Loucy (cell line): ENCODE results near the gene ZNF69.
"Not testable (repeated sequence)": the region's sequence is repeated elsewhere in the genome, so short reads cannot be mapped to it uniquely, and the experiment has no call there.

ENCODE experiments used
- H2AFZ ChIP-seq: fragments of 200-600 bp; sonication (generic); 2 replicates; pipeline ENCODE4 v1.6.0; 2016; ENCODE audit warnings: antibody characterized with exemption, mild to moderate bottlenecking, low read length, moderate library complexity
- H3F3A ChIP-seq: fragments of 200-600 bp; 2 replicates; pipeline ENCODE4 v1.6.0; 2016; ENCODE audit warnings: antibody characterized with exemption, low read depth, mild to moderate bottlenecking
- H3K27me3 ChIP-seq: fragments of 200-600 bp; sonication (generic); 2 replicates; pipeline ENCODE4 v1.6.1; 2014; ENCODE audit warnings: low read length, mild to moderate bottlenecking; ENCODE audit not compliant: insufficient read depth, poor library complexity, severe bottlenecking
- H3K36me3 ChIP-seq: fragments of 200-600 bp; sonication (generic); 2 replicates; pipeline ENCODE4 v1.6.1; 2016; ENCODE audit warnings: low read length; ENCODE audit not compliant: insufficient read depth
- H3K4me1 ChIP-seq: fragments of 200-600 bp; sonication (generic); 2 replicates; pipeline ENCODE4 v1.5.1; 2014; ENCODE audit warnings: low read length, mild to moderate bottlenecking; ENCODE audit not compliant: insufficient read depth, poor library complexity, severe bottlenecking
- H3K4me2 ChIP-seq: fragments of 200-600 bp; sonication (generic); 2 replicates; pipeline ENCODE4 v1.6.0; 2014; ENCODE audit warnings: antibody characterized with exemption, low read length, low read depth, mild to moderate bottlenecking; ENCODE audit not compliant: poor library complexity, severe bottlenecking
- H3K4me3 ChIP-seq: fragments of 200-600 bp; sonication (generic); 2 replicates; pipeline ENCODE4 v1.5.1; 2014; ENCODE audit warnings: low read length, mild to moderate bottlenecking, mixed read lengths; ENCODE audit not compliant: poor library complexity, severe bottlenecking
- H3K79me2 ChIP-seq: fragments of 200-600 bp; sonication (generic); 2 replicates; pipeline ENCODE4 v1.6.1; 2014; ENCODE audit warnings: low read length; ENCODE audit not compliant: insufficient read depth
- H3K9ac ChIP-seq: fragments of 200-600 bp; sonication (generic); 2 replicates; pipeline ENCODE4 v1.6.0; 2014; ENCODE audit warnings: mild to moderate bottlenecking, low read depth, low read length, moderate library complexity; ENCODE audit not compliant: poor library complexity, severe bottlenecking
- H3K9me2 ChIP-seq: fragments of 200-600 bp; sonication (generic); replicated peaks from 2 replicates; pipeline ENCODE4 v1.6.1; 2016; ENCODE audit warnings: low read depth, low read length, mixed read lengths
- H3K9me3 ChIP-seq: fragments of 200-600 bp; sonication (generic); 2 replicates; pipeline ENCODE4 v1.6.1; 2014; ENCODE audit warnings: mild to moderate bottlenecking, antibody characterized with exemption, low read length, low read depth; ENCODE audit not compliant: insufficient read depth
- H4K20me1 ChIP-seq: fragments of 200-600 bp; sonication (generic); 2 replicates; pipeline ENCODE4 v1.6.0; 2014; ENCODE audit warnings: antibody characterized with exemption, low read length, mild to moderate bottlenecking; ENCODE audit not compliant: insufficient read depth, poor library complexity, severe bottlenecking
- EZH2phosphoT487 ChIP-seq: fragments of 200-600 bp; IDR thresholded peaks from 2 replicates; pipeline ENCODE4 v1.6.1; 2018; ENCODE audit warnings: antibody characterized with exemption, mild to moderate bottlenecking, moderate library complexity, borderline replicate concordance
- TF ChIP-seq, protein P1 (sequence below): fragments of 200-600 bp; sonication (generic); conservative IDR thresholded peaks from 2 replicates; pipeline ENCODE4 v1.5.1; 2014; ENCODE audit warnings: mild to moderate bottlenecking, antibody characterized with exemption, low read length

The ZNF69 gene

DNA sequence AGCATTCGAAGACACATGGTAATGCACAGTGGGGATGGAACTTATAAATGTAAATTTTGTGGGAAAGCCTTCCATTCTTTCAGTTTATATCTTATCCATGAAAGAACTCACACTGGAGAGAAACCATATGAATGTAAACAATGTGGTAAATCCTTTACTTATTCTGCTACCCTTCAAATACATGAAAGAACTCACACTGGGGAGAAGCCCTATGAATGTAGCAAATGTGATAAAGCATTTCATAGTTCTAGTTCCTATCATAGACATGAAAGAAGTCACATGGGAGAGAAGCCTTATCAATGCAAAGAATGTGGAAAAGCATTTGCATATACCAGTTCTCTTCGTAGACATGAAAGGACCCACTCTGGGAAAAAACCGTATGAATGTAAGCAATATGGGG, 61.1 kb downstream of the ZNF69 start:
- Histone ChIP-seq H3F3A (no peaks in the 10 kb centered on the region), H4K20me1 (no peaks in the 10 kb centered on the region), H3K9ac (no peak overlapping the region), H2AFZ (no peak overlapping the region), H3K36me3 (peaks cover 64% of the 10 kb centered on the region), H3K9me3 (peaks cover 76% of the 10 kb centered on the region), H3K4me3 (no peak overlapping the region), H3K4me2 (no peak overlapping the region), H3K27me3 (peaks cover 14% of the 10 kb centered on the region), H3K9me2 (no peaks in the 10 kb centered on the region), H3K79me2 (peaks cover 10% of the 10 kb centered on the region; the same call in 1 of the 2 replicates), H3K4me1 (no peaks in the 10 kb centered on the region)
- no peak for TF ChIP-seq EZH2phosphoT487
- TF ChIP-seq, protein P1, sequence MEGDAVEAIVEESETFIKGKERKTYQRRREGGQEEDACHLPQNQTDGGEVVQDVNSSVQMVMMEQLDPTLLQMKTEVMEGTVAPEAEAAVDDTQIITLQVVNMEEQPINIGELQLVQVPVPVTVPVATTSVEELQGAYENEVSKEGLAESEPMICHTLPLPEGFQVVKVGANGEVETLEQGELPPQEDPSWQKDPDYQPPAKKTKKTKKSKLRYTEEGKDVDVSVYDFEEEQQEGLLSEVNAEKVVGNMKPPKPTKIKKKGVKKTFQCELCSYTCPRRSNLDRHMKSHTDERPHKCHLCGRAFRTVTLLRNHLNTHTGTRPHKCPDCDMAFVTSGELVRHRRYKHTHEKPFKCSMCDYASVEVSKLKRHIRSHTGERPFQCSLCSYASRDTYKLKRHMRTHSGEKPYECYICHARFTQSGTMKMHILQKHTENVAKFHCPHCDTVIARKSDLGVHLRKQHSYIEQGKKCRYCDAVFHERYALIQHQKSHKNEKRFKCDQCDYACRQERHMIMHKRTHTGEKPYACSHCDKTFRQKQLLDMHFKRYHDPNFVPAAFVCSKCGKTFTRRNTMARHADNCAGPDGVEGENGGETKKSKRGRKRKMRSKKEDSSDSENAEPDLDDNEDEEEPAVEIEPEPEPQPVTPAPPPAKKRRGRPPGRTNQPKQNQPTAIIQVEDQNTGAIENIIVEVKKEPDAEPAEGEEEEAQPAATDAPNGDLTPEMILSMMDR: no peak

DNA sequence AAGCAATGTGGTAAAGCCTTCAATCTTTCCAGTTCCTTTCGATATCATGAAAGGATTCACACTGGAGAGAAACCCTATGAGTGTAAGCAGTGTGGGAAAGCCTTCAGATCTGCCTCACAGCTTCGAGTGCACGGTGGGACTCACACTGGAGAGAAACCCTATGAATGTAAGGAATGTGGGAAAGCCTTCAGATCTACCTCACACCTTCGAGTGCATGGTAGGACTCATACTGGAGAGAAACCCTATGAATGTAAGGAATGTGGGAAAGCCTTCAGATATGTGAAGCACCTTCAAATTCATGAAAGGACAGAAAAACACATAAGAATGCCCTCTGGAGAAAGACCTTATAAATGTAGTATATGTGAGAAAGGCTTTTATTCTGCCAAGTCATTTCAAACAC, 61.6 kb downstream of the ZNF69 start:
- H3K4me3 ChIP-seq: no peak overlapping the region
- peaks cover 58% of the 10 kb centered on the region for H3K36me3 ChIP-seq
- no peak for TF ChIP-seq EZH2phosphoT487
- TF ChIP-seq, protein P1: no peak
- H2AFZ ChIP-seq: no peak overlapping the region
- H3K4me2 ChIP-seq: no peak overlapping the region
- H3K9ac ChIP-seq: no peak overlapping the region
- H3F3A ChIP-seq: no peaks in the 10 kb centered on the region
- H3K9me2 ChIP-seq: no peaks in the 10 kb centered on the region
- no peaks in the 10 kb centered on the region for H4K20me1 ChIP-seq
- no peaks in the 10 kb centered on the region for H3K4me1 ChIP-seq
- H3K27me3 ChIP-seq: peaks cover 14% of the 10 kb centered on the region
- H3K9me3 ChIP-seq: peaks cover 71% of the 10 kb centered on the region
- H3K79me2 ChIP-seq: peaks cover 7% of the 10 kb centered on the region; the same call in 1 of the 2 replicates

DNA sequence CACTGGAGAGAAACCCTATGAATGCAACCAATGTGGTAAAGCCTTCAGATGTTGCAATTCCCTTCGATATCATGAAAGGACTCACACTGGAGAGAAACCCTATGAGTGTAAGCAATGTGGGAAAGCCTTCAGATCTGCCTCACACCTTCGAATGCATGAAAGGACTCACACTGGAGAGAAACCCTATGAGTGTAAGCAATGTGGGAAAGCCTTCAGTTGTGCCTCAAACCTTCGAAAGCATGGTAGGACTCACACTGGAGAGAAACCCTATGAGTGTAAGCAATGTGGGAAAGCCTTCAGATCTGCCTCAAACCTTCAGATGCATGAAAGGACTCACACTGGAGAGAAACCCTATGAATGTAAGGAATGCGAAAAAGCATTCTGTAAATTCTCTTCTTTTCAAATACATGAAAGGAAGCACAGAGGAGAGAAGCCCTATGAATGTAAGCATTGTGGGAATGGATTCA, 62.1 kb downstream of the ZNF69 start:
- H3F3A ChIP-seq, H3K9ac ChIP-seq, H4K20me1 ChIP-seq, H3K4me1 ChIP-seq, H3K4me2 ChIP-seq, H3K4me3 ChIP-seq, H3K79me2 ChIP-seq, H2AFZ ChIP-seq, H3K9me2 ChIP-seq: not testable (repeated sequence)
- Histone ChIP-seq H3K36me3 (peaks cover 54% of the 10 kb centered on the region), H3K9me3 (peaks cover 66% of the 10 kb centered on the region), H3K27me3 (peaks cover 14% of the 10 kb centered on the region)

DNA sequence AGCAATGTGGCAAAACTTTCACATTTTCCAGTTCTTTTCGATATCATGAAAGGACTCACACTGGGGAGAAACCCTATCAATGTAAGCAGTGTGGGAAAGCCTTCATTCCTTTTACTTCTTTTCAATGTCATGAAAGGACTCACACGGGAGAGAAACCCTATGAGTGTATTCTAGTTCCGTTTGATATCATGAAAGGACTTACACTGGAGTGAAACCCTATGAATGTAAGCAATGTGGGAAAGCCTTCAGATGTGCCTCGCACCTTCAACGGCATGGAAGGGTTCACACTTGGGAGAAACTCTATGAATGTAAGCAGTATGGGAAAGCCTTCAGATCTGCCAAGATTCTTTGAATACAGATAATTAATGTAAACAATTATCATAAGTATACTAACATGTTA, 62.7 kb downstream of the ZNF69 start:
- TF ChIP-seq EZH2phosphoT487: no peak
- TF ChIP-seq, protein P1: no peak
- Histone ChIP-seq H2AFZ (no peak overlapping the region), H3K4me3 (no peak overlapping the region), H3K9me3 (peaks cover 61% of the 10 kb centered on the region), H3K4me2 (no peak overlapping the region), H3K27me3 (peaks cover 14% of the 10 kb centered on the region), H3K79me2 (peaks cover 6% of the 10 kb centered on the region; the same call in 1 of the 2 replicates), H3K9me2 (no peaks in the 10 kb centered on the region), H3K9ac (no peak overlapping the region), H3F3A (no peaks in the 10 kb centered on the region), H3K36me3 (peaks cover 54% of the 10 kb centered on the region), H3K4me1 (no peaks in the 10 kb centered on the region), H4K20me1 (no peaks in the 10 kb centered on the region)
